Prostate gland (tissue), 2 donors: ENCODE measurements around the gene TEF.

Experiments used
- CTCF ChIP-seq, 4 experiments: fragments of 200-600 bp in 2 of 4; fragments of 450-650 bp in 2 of 4; sonication (generic) in 2 of 4; IDR thresholded peaks; 1 replicate in 3 of 4; 2 replicates in 1 of 4; pipeline ENCODE4 v1.5.1; 2016 to 2019; ENCODE audit warnings: antibody characterized with exemption in 4 of 4, mild to moderate bottlenecking in 2 of 4, moderate library complexity in 2 of 4
- POLR2AphosphoS5 ChIP-seq: sonication (generic); formaldehyde crosslinking; IDR thresholded peaks from one replicate; pipeline ENCODE4 v1.6.1; 2017; ENCODE audit warnings: antibody characterized with exemption

GRCh38 chr22:41343300-41343699, 38.4 kb upstream of the TEF start:
- TF ChIP-seq CTCF (IDR thresholded peaks at IDR 0.05), result no peak
- no peak for TF ChIP-seq POLR2AphosphoS5
